GM12801 (cell line): Measurements from ENCODE around the gene TMEM170A.

Experiments
- CTCF ChIP-seq: IDR thresholded peaks from one replicate; pipeline ENCODE4 v1.5.1; 2011; ENCODE audit warnings: control low read depth; ENCODE audit not compliant: insufficient read length; ENCODE audit errors: extremely low read depth

Gene TMEM170A

DNA sequence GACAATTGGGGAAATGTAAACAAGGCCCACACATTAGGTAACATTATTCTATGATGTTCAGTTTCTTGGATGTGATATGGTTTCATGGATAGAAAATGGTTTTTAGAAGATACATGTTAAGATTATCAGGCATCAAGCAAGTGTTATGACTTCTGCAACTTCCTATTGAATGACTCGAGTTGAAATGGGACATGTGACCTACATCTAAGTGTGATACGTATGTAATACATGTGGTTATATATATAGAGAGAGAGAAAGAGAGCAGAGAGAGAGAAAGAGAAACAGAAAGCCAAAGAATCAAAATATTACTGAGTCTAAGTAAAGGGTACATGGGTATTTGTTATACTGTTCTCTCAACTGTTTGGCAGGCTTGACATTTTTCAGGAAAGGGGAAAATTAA is 1.7 kb downstream of the TMEM170A start:
- TF ChIP-seq CTCF: no peak

DNA sequence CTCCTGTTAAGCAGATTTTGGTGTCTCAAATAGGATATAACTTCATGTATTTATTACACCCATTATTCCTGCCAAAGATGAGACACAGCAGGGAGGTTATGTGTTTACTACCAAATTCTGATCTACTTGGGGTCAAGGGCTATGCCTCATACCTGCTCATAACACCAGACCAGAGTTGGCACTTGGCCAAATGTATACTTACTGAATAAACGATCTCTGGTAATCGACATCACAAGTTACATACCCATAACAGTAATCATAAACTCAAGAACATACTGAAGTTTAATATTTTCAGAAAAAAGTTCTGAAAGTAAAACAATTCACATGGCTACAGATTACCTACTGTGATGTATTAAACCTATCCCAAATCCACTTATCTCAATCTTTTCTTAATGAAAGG is 2.9 kb downstream of the TMEM170A start:
- no peak for TF ChIP-seq CTCF

GRCh38 chr16:75460446-75460845 is 4.0 kb downstream of the TMEM170A start:
- TF ChIP-seq CTCF: no peak

- TF ChIP-seq CTCF: no peak
These were observed 4.8 kb downstream of the TMEM170A start for GRCh38 chr16:75459691-75460090.

DNA sequence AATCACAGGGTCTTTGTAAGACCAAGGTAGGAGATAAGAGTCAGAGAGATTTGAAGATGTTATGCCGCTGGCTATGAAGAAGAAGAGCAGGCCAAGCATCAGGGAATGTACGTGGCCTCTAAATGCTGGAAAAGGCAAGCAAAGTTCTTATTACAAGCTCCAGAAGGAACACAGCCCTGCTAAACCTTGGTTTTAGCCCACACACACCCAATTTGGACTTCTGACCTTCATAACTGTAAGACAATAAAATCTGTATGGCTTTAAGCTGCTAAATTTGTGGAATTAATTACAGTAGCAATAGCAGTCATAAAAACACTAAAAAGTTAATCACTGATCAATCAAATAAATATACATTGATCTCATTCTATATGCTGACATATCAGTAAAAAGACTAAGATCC is 6.0 kb downstream of the TMEM170A start:
- no peak for TF ChIP-seq CTCF

DNA sequence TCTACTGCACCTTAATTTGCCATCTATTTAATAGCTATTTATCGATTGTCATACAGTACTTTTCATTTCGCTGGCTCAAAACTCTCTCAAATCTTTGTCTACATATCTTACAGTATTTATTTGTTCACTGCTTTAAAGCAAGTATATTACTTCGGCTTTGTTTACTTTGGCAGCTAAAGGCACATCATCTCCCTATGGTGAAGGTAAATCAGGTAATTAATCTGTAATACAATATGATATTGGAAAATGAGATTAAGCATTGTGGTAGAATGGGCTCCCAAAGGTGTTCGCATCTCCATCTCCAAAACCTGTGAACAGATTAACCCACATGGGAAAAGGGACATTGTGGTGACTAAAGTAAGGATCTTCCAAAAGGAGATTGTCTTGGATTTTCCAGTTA is 6.5 kb downstream of the TMEM170A start:
- TF ChIP-seq CTCF: no peak

DNA sequence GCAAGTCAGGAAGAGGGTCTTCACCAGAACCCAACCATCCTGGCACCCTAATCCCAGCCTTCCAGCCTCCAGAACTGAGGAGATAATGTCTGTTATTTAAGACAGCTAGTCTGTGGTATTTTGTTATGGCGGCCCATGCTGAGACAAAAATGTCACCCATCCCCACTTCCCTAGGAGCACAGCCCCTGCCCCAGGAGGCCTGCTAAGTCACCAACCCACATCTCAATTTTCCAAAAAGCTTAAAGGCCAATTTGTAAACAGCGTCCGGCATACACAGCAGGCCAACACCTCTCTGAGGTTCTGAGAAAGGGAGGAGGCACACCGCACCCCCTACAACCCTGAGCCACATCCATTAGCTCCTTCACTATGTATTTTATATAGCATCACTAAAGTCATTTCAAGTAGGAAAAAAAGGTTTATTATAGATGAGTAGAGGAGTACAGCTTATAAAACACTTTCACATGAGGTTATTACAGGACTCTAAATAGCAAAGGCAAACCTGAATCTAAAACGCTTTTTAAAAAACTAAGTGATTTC is 6.9 kb downstream of the TMEM170A start:
- no peak for TF ChIP-seq CTCF

GRCh38 chr16:75456971-75457370 is 7.5 kb downstream of the TMEM170A start:
- TF ChIP-seq CTCF: no peak
